Activated CD8-positive, alpha-beta memory T cell treated with anti-CD3 and anti-CD28 coated beads, Interleukin-2, amount 50 U/mL, for 1 hour (primary cell): ENCODE data around the gene RPL37A.

Experiments
- DNase-seq: peaks from one replicate; pipeline ENCODE4 v3.0.0-alpha.2; 2020; ENCODE audit errors: extremely low read depth

Gene RPL37A

DNA sequence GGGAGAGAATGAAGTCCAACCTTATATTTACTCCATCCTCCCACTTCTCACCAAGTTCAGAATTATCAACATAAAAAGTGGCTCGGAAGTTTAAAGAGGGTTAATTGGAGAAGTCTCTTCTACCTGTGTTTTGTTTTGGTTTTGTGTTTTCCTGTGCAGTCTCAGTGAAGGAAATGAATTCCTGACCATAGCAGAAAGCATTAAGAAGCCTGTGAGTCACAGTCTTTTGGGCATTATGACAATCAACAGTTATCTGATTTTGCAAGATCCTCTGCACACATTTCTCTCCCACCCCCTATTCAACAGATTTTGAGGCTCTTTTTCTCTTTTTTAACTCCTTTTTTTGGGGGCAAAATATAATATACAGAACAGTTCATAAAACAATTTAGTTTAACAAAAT lies 8.6 kb upstream of the RPL37A start:
- no peak for DNase-seq

DNA sequence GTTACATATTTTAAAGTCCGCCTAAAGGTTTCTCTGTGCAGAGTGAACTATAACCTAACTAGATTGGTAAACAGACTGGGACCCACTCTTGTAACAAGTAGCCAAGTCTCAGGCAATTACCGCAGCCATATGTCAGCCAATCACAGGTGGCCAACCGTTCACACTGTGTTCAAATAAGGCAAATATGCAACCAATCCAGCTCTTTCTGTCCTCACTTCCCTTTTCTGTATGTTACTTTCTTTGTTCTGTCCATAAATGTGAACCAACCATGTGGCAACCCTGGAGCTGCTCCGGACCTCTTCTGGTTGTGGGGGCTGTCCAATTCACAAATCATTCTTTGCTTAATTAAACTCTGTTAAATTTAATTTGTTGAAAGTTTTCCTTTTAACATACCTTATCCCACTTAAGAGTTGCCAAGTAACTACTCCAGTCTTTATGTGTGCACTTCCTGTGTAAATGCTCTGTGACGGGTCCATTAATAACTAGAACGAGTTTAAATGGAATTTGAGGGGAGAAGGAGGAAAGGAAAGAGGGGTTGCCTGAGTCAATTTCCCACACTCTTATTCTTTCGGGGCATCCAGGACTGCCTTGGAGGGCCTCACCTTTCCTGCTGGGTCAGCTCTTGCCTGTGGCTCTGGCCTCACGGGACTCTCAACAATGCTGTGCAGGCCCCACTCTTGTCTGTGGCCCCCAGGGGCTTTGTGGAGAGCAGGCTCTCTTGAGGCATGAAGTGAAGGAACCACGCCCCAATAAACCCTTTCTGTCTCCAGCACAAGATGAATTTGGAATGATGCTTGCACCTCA lies 6.6 kb upstream of the RPL37A start:
- DNase-seq = no peak

DNA sequence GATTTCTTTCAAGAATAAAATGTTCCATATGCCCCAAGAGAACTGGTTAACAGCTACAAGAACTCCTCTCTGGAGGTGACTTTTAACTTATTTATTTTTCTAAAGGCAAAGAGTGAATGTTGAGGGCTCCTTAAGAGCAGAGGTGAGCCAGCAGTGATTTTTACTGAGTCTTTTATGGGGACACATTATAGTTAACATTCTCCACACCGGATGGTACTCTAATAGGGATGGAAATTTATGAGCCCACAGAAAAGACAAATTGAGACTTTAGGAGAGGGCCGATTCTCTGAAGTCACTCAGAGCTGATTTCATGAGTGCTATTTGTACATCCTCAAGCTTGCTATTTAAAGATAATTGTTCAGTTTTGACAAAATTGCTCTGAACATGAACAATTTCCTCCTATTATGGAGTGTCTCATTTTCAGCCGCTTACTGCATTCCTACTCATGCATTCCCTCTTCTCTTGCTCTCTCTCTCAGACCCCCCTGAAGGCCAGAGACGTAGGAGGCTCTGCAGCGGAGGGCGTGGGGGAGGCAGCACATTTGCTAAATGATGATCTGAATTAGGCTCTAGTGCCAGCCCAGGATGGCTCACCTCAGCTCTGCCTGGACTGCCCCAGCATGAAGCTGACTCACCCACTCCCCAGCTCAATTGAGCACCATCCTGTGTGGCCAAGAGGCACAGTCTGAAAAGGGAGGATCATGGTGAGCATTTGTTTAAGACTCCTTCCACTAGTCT lies 5.9 kb upstream of the RPL37A start:
- DNase-seq = no peak

DNA sequence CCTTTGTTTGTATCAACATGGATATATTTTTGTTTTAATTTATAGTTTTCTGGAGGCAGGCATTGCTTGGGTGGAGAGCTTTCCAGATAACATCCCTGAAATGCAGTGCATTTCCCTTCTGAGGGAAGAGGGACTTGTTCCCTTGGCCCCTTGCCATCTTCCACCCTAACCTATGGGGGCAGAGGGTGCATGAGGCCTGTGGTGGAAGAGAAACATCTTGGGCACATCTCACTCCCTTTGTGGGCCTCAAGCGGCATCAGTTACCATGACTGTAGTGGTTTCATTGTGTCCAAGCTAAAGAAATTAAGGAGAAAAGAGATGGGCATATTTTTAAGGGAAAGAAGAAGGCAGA lies 5.3 kb upstream of the RPL37A start:
- no peak for DNase-seq

DNA sequence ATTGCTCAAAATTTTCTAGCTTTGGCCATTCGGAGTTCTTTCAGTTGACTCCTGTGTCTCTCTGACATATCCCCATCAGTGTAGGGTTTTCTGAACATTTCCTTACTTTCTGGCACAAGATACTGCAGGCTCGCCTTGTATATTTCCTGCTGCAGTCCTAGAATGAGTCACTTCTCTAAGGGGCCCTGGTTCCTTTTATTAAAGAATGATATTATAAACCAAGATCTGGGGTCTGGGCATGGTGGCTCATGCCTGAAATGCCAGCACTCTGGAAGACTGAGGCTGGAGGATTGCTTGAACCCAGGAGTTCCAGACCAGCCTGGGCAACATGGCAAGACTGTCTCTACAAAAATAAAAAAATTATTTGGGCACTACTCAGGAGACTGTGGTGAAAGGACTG lies 3.0 kb upstream of the RPL37A start:
- no peak for DNase-seq

DNA sequence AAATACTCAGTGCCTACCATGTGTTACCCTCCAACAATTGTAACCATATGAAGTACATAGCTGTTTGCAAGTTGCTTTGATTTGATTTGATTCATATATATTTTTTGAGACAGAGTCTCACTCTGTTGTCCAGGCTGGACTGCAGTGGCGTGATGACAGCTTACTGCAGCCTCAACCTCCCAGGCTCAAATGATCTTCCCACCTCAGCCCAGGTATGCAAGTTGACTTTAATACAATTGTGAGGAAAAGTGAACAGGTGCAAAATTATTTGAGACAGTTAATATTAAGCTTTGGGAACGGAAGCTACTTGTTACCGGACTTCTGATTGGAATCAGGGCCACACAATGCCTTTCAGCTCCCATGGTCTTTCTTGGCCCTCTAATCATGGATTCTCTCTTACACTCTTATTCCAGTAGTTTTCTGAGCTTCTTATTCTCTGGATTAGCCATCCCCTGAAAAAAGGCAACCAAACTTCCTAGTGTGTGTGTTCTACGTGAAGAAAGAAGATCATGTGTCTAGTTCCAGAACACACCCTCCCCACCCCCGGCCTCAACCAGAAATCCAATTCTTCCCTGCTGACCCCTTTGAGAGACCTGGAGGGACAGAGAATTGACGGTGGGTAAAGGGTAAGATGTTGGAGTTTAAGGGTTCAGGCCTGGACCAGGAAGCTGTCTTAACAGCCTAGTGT lies 1.1 kb upstream of the RPL37A start:
- no peak for DNase-seq

DNA sequence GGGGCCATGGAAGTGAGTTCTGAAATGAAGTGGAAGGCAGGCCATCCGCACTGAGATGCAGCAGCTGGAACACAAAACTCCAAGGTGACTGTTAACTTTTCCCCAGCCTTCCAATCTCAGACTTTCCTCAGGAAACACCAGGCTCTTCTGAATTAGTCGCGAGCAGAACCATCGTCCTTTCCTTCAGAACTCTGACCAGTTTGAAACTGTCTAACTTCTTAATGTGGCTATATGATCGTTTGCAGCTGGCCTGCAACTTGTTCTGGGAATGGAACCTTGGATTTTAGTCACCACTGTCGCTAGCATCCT lies 620 bp upstream of the RPL37A start:
- no peak for DNase-seq

DNA sequence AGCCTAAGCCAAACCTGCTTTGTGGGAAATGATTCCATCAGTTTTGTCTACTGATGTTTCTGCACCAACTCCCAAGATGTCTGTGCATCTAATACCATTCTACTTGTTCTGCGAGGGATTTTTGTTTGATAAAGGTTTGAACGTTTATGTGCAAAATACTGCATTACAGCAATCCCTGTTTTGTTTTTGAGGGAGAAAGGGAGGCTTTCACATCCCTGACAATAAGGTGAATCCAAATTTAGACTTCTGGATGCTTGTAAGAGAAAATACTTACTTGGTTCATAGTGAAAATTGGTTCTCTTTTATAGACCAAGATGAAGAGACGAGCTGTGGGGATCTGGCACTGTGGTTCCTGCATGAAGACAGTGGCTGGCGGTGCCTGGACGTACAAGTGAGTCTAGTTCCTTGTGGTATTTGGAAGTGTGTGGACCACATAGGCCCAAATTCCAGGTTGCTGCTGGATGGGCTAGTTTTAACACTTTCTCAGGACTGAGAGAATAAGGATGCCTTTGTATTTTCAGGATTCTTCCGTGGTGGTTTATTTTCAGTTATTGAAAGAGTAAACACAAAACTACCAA lies 1.1 kb downstream of the RPL37A start:
- DNase-seq = no peak

DNA sequence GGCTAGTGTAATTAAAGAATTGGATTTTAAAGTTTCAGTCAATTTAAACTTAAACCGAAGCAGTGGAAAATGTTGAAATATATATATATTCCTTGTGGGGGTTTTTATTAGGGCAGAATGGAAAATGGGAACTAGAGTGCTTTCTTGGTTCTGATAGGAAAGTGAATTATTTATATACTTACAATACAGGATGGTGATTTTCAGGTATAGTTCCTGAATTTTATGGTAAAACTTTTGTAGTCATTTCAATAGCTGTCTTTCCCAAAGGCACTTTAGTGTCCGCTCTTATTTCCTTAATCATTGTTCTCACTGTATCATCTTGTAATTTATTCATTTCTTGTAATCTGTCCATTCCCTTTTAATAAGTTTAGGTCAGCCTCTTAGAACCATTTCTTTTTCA lies 1.9 kb downstream of the RPL37A start:
- DNase-seq = no peak

DNA sequence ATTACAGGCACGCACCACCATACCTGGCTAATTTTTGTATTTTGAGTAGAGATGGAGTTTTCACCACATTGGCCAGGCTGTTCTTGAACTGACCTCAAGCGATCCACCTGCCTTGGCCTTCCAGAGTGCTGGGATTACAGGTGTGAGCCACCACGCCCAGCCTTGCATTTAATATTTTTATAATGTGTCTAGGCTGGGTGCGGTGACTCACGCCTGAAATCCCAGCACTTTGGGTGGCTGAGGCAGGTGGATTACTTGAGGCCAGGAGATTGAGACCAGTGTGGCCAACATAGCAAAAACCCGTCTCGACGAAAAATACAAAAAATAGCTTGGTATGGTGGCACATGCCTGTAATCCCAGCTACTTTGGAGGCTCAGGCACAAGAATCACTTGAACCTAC lies 3.2 kb downstream of the RPL37A start:
- DNase-seq = no peak

DNA sequence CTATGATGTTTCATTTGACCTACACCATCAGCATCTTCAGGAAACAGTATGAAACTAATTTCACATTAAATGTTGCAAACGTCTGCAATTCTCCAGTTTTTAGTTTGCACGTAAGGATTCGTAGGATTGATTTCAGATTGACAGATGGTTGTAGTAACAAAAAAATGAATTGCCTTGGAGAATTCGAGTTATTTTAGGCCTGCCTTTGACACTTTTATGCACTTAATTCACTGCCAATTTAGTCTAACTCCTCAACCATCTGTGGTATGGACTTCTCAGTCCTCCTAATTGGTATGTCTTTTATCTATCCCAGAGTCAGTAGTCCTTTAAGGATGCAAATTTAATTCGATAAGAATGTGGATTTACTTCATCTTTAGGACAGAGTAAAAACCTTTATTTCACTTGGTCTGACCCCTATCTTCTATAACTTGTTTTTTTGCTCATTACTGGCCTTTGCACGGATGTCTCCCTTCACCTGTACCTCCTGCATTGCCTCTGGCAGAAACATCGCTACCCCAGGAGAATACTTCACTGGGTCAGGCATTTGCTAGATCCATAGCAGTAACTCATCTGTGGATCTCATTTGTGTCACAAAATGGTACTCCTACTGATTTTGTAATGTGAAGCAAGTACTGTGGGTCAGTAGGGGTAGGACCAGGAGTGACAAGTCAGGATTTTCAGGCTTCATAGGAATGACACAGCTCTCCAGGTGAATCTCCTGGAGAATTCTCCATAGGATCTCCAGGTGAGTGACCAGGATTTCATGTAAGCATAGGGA lies 3.9 kb downstream of the RPL37A start:
- DNase-seq = no peak

DNA sequence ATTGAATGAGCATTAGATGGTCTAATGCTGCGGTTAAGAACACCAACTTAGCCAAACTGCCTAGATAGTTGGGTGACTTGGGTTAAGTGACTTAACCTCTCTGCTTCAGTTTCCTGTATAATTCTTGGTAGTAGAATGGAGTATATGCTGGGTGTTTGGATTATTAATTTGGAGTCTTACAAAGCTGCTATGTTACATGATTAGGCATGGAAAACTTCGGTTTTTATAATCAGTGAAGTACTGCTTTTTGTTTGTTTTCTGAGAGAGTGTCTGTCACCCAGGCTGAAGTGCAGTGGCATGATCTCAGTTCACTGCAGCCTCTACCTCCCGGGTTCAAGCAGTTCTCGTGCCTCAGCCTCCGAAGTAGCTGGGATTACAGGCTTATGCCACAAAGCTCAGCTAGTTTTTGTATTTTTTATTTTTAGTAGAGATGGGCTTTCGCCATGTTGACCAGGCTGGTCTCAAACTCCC lies 4.5 kb downstream of the RPL37A start:
- no peak for DNase-seq

DNA sequence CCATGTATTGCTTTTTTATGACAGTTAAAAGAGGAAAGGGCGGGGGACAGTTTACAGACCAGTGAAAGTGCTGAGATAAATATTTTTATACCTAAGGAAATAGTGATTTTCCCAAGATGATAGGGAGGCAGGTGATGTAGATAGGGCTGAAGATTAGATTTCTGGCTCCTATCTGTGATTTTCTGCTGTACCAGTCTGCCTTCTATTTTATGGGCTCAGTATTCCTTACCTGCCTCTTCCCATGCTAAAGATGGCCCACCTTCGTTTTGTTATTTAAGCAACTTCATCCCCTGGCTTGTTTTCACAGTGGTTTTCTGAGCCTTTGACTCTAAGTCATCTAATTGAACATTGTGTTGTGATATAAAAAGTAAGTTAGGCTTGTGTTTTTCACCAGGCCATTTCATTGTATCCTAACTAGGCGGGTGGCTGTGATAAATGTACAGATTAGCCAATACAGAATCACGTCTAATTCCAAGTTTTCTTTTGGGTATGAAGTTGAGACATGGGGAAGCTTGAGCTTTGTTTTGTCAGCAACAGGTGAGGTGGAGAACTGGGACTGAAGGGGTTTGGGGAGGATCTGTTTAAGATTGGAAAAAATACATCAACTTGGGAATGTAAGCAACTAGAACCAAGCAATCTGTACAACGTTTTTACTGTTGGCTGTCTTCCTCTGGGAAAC lies 5.2 kb downstream of the RPL37A start:
- DNase-seq = no peak

DNA sequence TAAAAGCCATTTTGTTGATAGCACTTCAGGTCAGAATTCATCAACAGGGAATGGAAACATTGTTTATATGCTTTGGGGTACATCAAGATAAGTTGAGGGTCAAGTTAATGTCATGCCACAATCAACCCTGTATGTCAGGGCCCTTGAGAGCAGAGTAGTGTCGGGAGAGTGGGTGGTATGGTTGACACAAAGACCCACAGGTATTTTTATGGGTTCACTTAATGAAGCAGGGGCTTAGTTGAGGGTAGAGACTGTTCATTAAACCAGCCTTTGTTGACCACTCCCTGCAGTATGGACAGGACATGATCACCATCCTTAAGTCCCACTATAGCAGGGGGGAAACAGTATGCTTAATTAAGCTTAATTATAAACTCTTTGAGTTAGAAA lies 5.7 kb downstream of the RPL37A start:
- no peak for DNase-seq

DNA sequence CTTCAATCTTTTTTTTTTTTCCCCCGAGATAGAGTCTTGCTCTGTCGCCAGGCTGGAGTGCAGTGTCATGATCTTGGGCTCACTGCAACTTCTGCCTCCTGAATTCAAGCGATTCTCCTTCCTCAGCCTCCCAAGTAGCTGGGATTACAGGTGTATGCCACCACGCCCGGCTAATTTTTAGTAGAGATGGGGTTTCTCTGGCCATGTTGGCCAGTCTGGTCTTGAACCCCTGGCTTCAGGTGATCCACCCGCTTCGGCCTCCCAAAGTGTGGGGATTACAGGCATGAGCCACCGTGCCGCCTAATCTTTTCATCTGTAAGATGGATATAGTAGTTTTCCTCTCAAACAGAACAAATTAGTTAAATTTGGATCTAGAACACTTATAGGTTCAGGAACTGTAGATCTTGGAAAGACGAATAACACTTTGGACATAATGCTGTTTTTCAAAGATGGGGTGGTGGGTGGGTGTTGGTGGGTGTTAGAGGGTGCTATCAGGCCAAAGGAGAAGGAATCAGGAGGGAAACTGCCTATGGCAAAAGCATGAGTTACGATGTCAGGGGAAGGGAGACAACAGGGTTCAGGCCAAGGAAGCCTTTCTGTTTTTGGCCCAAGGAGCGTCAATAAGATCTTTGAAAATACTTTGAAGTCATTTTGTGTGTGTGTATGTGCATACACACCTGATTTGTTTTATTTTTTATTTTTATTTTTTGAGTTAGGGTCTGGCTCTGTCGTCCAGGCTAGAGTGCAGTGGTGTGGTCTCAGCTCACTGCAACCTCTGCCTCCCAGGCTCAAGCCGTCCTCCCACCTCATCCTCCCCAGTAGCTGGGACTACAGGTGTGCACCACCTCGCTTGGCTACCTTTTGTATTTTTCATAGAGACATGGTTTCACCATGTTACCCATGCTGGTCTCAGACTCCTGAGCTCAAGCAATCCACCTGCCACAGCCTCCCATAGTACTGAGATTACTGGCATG lies 6.8 kb downstream of the RPL37A start:
- no peak for DNase-seq

DNA sequence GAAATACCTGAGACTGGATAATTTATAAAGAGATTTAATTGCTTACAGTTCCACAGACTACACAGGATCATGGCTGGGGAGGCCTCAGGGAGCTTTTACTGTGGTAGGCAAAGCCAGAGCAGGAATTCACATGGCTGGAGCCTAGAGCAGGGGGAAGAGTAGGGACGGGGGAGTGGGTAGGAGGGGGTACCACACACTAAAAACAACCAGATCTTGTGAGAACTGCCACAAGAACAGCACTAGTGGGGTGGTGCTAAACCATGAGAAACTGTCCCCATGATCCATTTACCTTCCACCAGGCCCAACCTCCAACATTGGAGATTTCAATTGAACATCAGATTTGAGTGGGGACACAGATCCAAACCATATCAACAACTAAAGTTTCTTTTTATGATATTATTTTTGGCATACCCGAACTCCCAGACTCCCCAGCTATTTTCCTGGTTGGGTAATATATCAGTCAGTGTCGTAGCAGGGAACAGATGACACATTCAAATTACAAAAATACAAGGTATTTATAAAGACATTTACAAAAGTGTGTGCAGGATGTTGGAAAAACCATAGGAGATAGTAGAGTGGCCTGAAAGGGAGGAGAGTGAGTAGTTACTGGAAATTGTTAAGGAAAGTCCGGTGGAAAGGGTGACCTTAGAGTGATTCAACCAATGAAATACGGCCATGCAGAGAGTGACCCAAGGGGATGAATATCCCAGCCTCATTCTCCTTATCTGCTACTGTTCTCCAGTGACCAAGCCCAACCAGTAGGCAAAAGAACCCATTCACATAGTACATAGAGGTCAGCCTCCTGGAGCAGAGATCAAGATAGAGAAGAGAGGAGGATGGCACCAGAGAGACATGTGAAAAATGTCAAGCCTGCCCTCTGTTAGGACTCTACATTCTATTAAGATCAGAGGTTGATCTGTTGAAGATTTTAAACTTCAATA lies 8.8 kb downstream of the RPL37A start:
- DNase-seq = no peak

DNA sequence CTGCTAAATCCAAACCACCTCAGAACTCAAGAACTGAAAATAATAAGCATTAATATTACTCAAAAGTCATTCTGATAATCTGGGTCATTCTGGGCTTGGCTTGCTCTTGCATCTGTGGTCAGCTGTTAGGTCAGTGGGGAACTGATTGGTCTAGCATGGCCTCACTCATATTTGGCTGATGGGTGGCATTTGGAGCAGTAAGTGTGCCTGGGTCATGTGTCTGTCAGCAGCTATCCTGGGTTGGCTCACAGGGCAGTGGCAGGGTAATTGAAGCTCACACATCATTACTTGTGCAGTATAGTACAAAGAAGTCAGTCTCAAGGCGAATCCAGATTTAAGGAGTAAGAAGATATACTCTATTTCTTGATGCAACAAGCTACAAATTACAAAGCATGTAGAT lies 9.6 kb downstream of the RPL37A start:
- DNase-seq = no peak

DNA sequence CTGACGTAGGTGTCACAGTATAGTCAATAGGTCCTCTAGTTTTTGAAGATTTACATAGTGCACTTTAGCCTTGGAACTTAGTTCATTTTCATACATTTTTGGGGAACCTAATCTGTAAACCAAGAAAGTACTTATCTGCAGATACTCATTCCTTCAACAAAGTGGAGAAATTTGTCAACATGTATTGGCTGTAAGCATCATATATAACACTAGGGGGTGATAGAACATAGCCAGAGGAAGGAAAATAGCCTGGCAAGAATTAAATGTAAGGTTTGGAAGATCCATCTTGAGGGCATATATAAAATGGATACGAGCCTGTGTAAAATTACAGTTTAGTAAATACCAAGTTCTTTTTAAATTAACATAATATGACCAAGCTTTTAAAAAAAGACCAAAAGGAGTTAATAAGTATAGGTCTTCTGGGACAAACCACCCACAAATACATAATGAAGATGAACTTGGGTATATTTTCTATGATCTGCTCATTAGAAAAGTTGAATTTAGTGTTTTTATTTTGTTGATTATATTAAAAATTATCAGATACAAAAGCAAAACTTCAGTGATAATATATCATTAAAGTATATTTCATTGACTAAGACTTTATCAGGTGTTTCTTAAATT lies 18.2 kb downstream of the RPL37A start:
- DNase-seq = no peak
